ENCODE measurements around the gene MIER2. TPM values are rescaled to one million over a fixed set of nuclear protein-coding genes. Genes with fewer than 3 reads are reported as not detected.

The MIER2 gene
- total and polyA plus RNA-seq, 2 donors, result 8.7 to 24.9 TPM

- WGBS, result 90% methylated on average over 24 of the region's 24 CpGs
- no peaks in the 10 kb centered on the region for H3K36me3 ChIP-seq (ENCODE audit: control insufficient read depth in 2 of 2, insufficient read depth in 2 of 2, low read length in 1 of 2)
- DNase-seq (ENCODE audit: low read depth in 6 of 9, low spot score in 9 of 9), result no peak
Observed at GRCh38 chr19:373391-374182, 29.0 kb upstream of the MIER2 start.

GRCh38 chr19:372306-372890 lies 27.8 kb upstream of the MIER2 start:
- no peaks in the 10 kb centered on the region for H3K4me1 ChIP-seq (ENCODE audit: control insufficient read depth in 2 of 2, insufficient read depth in 2 of 2, low read length in 2 of 2)
- no peak overlapping the region for H3K27ac ChIP-seq (ENCODE audit: low read depth in 1 of 2, low read length in 1 of 2)
- DNase-seq (ENCODE audit: low read depth in 6 of 9, low spot score in 9 of 9), result no peak
- no peaks in the 10 kb centered on the region for H3K9me3 ChIP-seq (ENCODE audit: control insufficient read depth in 2 of 2, insufficient read depth in 1 of 2, low read length in 1 of 2)
- H3K36me3 ChIP-seq (ENCODE audit: control insufficient read depth in 2 of 2, insufficient read depth in 2 of 2, low read length in 1 of 2), result no peaks in the 10 kb centered on the region
- no peak overlapping the region for H3K4me3 ChIP-seq (ENCODE audit: low read length in 2 of 2)
- 72% methylated on average over 14 of the region's 14 CpGs for WGBS
- H3K27me3 ChIP-seq (ENCODE audit: control insufficient read depth in 2 of 2, insufficient read depth in 1 of 2, low read length in 1 of 2), result peaks cover 0 to 6% of the 10 kb centered on the region in 2 donors

More at GRCh38 chr19:373391-374182, 29.0 kb upstream of the MIER2 start:
- Histone ChIP-seq H3K27ac (ENCODE audit: low read depth in 1 of 2, low read length in 1 of 2) (no peak overlapping the region), H3K4me3 (ENCODE audit: low read length in 2 of 2) (no peak overlapping the region), H3K27me3 (ENCODE audit: control insufficient read depth in 2 of 2, insufficient read depth in 1 of 2, low read length in 1 of 2) (peaks cover 0 to 6% of the 10 kb centered on the region in 2 donors), H3K4me1 (ENCODE audit: control insufficient read depth in 2 of 2, insufficient read depth in 2 of 2, low read length in 2 of 2) (no peaks in the 10 kb centered on the region), H3K9me3 (ENCODE audit: control insufficient read depth in 2 of 2, insufficient read depth in 1 of 2, low read length in 1 of 2) (no peaks in the 10 kb centered on the region)

DNA sequence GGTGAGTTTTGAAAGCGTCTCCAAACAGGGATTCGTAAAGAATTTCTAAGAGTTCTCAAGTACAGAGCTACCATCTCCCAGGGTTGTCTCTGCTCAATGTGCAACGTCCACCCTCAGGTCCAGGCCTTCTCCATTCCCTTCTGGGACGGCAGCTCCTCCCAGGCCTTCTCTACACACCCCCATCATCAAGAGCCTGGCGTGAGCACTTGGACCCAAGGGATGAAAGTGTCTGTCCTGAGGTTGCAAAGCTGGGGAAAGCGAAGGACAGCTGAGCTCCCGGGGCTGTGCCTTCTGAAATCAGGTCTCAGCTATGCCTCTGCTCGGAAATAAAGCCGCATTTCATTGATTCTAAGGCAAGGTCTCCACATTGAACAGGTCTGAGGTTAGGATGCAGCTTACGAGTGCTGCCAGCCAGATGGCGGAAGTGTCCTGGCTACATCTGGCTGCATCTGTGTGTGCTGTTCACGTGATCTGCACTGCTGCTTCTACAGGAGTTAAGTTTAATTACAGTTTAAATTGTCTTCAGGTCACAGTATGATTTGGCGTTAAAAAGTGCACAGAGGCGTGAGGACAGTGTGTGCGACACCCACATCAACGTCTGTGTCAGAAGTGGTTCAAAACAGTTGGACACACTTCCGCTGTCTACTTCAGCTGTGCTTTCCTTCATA lies 27.0 kb upstream of the MIER2 start:
- Histone ChIP-seq H3K9me3 (ENCODE audit: control insufficient read depth in 2 of 2, insufficient read depth in 1 of 2, low read length in 1 of 2) (no peaks in the 10 kb centered on the region), H3K36me3 (ENCODE audit: control insufficient read depth in 2 of 2, insufficient read depth in 2 of 2, low read length in 1 of 2) (no peaks in the 10 kb centered on the region), H3K4me1 (ENCODE audit: control insufficient read depth in 2 of 2, insufficient read depth in 2 of 2, low read length in 2 of 2) (no peaks in the 10 kb centered on the region), H3K27me3 (ENCODE audit: control insufficient read depth in 2 of 2, insufficient read depth in 1 of 2, low read length in 1 of 2) (peaks cover 0 to 7% of the 10 kb centered on the region in 2 donors), H3K4me3 (ENCODE audit: low read length in 2 of 2) (no peak overlapping the region), H3K27ac (ENCODE audit: low read depth in 1 of 2, low read length in 1 of 2) (no peak overlapping the region)
- DNase-seq (ENCODE audit: low read depth in 6 of 9, low spot score in 9 of 9), result no peak
- 83% methylated on average over 17 of the region's 17 CpGs for WGBS

- WGBS, result 96% methylated on average over 43 of the region's 43 CpGs
- H3K9me3 ChIP-seq (ENCODE audit: control insufficient read depth in 2 of 2, insufficient read depth in 1 of 2, low read length in 1 of 2), result no peaks in the 10 kb centered on the region
- no peak overlapping the region for H3K27ac ChIP-seq (ENCODE audit: low read depth in 1 of 2, low read length in 1 of 2)
- no peak overlapping the region for H3K4me3 ChIP-seq (ENCODE audit: low read length in 2 of 2)
- DNase-seq (ENCODE audit: low read depth in 6 of 9, low spot score in 9 of 9), result no peak
- peaks cover 0 to 5% of the 10 kb centered on the region in 2 donors for H3K27me3 ChIP-seq (ENCODE audit: control insufficient read depth in 2 of 2, insufficient read depth in 1 of 2, low read length in 1 of 2)
- no peaks in the 10 kb centered on the region for H3K4me1 ChIP-seq (ENCODE audit: control insufficient read depth in 2 of 2, insufficient read depth in 2 of 2, low read length in 2 of 2)
- H3K36me3 ChIP-seq (ENCODE audit: control insufficient read depth in 2 of 2, insufficient read depth in 2 of 2, low read length in 1 of 2), result no peaks in the 10 kb centered on the region
Observed at GRCh38 chr19:370641-371330, 26.2 kb upstream of the MIER2 start.

DNA sequence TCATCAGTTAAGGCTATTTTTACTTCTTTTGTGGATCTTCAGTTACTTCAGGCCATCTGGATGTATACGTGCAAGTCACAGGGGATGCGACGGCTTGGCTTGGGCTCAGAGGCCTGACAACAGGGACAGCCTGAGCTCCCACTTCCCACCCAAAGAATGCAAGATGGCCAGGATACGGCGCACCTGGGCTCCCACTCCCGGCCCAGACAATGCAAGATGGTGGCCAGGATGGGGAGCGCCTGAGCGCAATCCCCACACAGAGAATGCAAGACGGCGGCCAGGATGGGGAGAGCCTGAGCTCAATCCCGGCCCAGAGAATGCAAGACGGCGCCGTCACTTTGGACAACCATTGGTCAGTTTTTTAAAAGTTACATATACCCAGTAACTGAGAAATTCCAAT lies 25.3 kb upstream of the MIER2 start:
- Histone ChIP-seq H3K4me1 (ENCODE audit: control insufficient read depth in 2 of 2, insufficient read depth in 2 of 2, low read length in 2 of 2) (no peaks in the 10 kb centered on the region), H3K36me3 (ENCODE audit: control insufficient read depth in 2 of 2, insufficient read depth in 2 of 2, low read length in 1 of 2) (no peaks in the 10 kb centered on the region), H3K4me3 (ENCODE audit: low read length in 2 of 2) (no peak overlapping the region), H3K9me3 (ENCODE audit: control insufficient read depth in 2 of 2, insufficient read depth in 1 of 2, low read length in 1 of 2) (no peaks in the 10 kb centered on the region), H3K27ac (ENCODE audit: low read depth in 1 of 2, low read length in 1 of 2) (no peak overlapping the region), H3K27me3 (ENCODE audit: control insufficient read depth in 2 of 2, insufficient read depth in 1 of 2, low read length in 1 of 2) (peaks cover 0 to 5% of the 10 kb centered on the region in 2 donors)
- 96% methylated on average over 14 of the region's 14 CpGs for WGBS
- DNase-seq (ENCODE audit: low read depth in 6 of 9, low spot score in 9 of 9), result no peak

DNA sequence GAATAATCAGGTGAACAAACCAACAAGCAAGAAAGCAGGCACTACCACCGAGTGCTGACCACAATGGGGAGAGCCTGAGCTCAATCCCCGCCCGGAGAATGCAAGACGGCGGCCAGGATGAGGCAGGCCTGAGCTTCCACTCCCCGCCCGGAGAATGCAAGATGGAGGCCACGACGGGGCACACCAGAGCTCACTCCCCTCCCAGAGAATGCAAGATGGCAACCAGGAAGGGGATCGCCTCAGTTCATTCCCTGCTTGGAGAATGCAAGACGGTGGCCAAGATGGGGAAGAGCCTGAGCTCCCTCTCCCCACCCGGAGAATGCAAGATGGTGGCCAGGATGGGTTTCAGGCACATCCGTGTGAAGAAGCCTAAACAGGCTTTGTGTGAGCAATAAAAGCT lies 24.7 kb upstream of the MIER2 start:
- H3K9me3 ChIP-seq (ENCODE audit: control insufficient read depth in 2 of 2, insufficient read depth in 1 of 2, low read length in 1 of 2), result no peaks in the 10 kb centered on the region
- H3K4me3 ChIP-seq (ENCODE audit: low read length in 2 of 2), result no peak overlapping the region
- no peak overlapping the region for H3K27ac ChIP-seq (ENCODE audit: low read depth in 1 of 2, low read length in 1 of 2)
- H3K27me3 ChIP-seq (ENCODE audit: control insufficient read depth in 2 of 2, insufficient read depth in 1 of 2, low read length in 1 of 2), result peaks cover 0 to 5% of the 10 kb centered on the region in 2 donors
- no peaks in the 10 kb centered on the region for H3K36me3 ChIP-seq (ENCODE audit: control insufficient read depth in 2 of 2, insufficient read depth in 2 of 2, low read length in 1 of 2)
- H3K4me1 ChIP-seq (ENCODE audit: control insufficient read depth in 2 of 2, insufficient read depth in 2 of 2, low read length in 2 of 2), result no peaks in the 10 kb centered on the region
- no peak for DNase-seq (ENCODE audit: low read depth in 6 of 9, low spot score in 9 of 9)
- WGBS, result 93% methylated on average over 13 of the region's 13 CpGs

DNA sequence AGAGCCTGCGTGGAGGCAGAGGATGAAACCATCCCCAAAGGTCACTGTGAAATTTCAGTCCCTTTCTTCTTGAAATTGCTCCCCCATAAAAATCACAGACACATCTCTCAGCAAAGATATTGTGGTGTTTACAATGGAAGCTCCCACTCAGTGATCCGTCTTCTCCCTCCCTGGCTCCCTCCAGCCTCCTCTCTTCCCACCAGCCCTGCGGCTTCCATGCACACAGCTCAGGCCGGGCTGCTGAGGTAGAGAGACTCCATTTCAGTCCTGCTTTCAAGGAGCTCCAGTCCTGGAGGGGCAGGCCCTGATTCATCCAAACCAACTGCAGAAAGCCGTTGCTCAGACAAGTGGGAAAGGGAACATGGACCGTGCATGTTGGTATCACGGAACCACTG lies 24.0 kb upstream of the MIER2 start:
- DNase-seq (ENCODE audit: low read depth in 6 of 9, low spot score in 9 of 9), result no peak
- H3K9me3 ChIP-seq (ENCODE audit: control insufficient read depth in 2 of 2, insufficient read depth in 1 of 2, low read length in 1 of 2), result no peaks in the 10 kb centered on the region

GRCh38 chr19:367963-368629 lies 23.5 kb upstream of the MIER2 start:
- 73% methylated on average over 22 of the region's 22 CpGs for WGBS
- Histone ChIP-seq H3K4me3 (ENCODE audit: low read length in 2 of 2) (no peak overlapping the region), H3K9me3 (ENCODE audit: control insufficient read depth in 2 of 2, insufficient read depth in 1 of 2, low read length in 1 of 2) (no peaks in the 10 kb centered on the region), H3K27ac (ENCODE audit: low read depth in 1 of 2, low read length in 1 of 2) (no peak overlapping the region), H3K36me3 (ENCODE audit: control insufficient read depth in 2 of 2, insufficient read depth in 2 of 2, low read length in 1 of 2) (no peaks in the 10 kb centered on the region), H3K27me3 (ENCODE audit: control insufficient read depth in 2 of 2, insufficient read depth in 1 of 2, low read length in 1 of 2) (peaks cover 0 to 2% of the 10 kb centered on the region in 2 donors), H3K4me1 (ENCODE audit: control insufficient read depth in 2 of 2, insufficient read depth in 2 of 2, low read length in 2 of 2) (no peaks in the 10 kb centered on the region)
- no peak for DNase-seq (ENCODE audit: low read depth in 6 of 9, low spot score in 9 of 9)

More for the DNA sequence above, 24.0 kb upstream of the MIER2 start:
- H3K4me3 ChIP-seq (ENCODE audit: low read length in 2 of 2), result no peak overlapping the region
- no peaks in the 10 kb centered on the region for H3K36me3 ChIP-seq (ENCODE audit: control insufficient read depth in 2 of 2, insufficient read depth in 2 of 2, low read length in 1 of 2)
- H3K27me3 ChIP-seq (ENCODE audit: control insufficient read depth in 2 of 2, insufficient read depth in 1 of 2, low read length in 1 of 2), result peaks cover 0 to 2% of the 10 kb centered on the region in 2 donors
- H3K27ac ChIP-seq (ENCODE audit: low read depth in 1 of 2, low read length in 1 of 2), result no peak overlapping the region
- 83% methylated on average over 7 of the region's 7 CpGs for WGBS
- H3K4me1 ChIP-seq (ENCODE audit: control insufficient read depth in 2 of 2, insufficient read depth in 2 of 2, low read length in 2 of 2), result no peaks in the 10 kb centered on the region
